ENCODE measurements around the gene RPL6. TPM values are rescaled to one million over a fixed set of nuclear protein-coding genes. Genes with fewer than 3 reads are reported as not detected.
"Not testable (repeated sequence)": the region's sequence is repeated elsewhere in the genome, so short reads cannot be mapped to it uniquely, and the experiment has no call there.

RPL6 gene
- total and polyA plus RNA-seq, 4 experiments from 2014 or later, result 361 to 1,665 (median 1,175) TPM

DNA sequence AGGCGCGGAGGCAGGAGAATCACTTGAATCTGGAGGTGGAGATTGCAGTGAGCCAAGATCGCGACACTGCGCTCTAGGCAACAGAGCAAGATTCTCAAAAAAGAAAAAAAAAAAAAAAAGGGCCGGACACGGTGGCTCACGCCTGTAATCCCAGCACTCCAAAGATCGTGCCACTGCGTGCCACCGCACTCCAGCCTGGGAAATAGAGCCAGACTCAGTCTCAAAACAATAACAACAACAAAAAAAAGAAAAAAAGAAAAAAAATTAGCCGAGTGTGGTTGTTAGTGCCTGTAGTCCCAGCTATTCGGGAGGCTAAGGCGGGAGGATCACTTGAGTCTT lies 470 bp upstream of the RPL6 start:
- Histone ChIP-seq H3K4me3 (ENCODE audit: low read length in 2 of 2) (no peak overlapping the region), H3K27ac (ENCODE audit: low read depth, low read length) (no peak overlapping the region), H3K9me3 (ENCODE audit: control insufficient read depth in 1 of 2, low read length in 2 of 2) (no peaks in the 10 kb centered on the region), H3K27me3 (ENCODE audit: insufficient read depth, low read length) (no peaks in the 10 kb centered on the region), H3K36me3 (ENCODE audit: insufficient read depth, low read length) (peaks cover 34% of the 10 kb centered on the region), H3K4me1 (ENCODE audit: insufficient read depth, low read length) (peaks cover 26% of the 10 kb centered on the region)
- Mint-ChIP-seq H3K4me3 (peak overlapping the region in 5 of 8 donors; percentile 98 to 100 (median 100)), H3K4me1 (peaks cover 19 to 46% (median 28%) of the 10 kb centered on the region in 4 donors), H3K27me3 (no peaks in the 10 kb centered on the region), H3K27ac (peak overlapping the region in 6 of 7 donors; percentile 90 to 100 (median 100)), H3K9me3 (peaks cover 0 to 2% (median 0%) of the 10 kb centered on the region in 8 donors), H3K36me3 (peaks cover 34 to 46% of the 10 kb centered on the region in 2 donors)
- ChIA-PET CTCF (ENCODE audit: partially characterized antibody) (no interaction called here), POLR2A (ENCODE audit: partially characterized antibody) (interaction anchor here (0.7 to 1.3 kb wide), 2 partner anchors 8 to 924 kb away, joined by 3 to 5 read pairs; partner anchors contain the start of gene PTPN11)
- intact Hi-C loops (cut with micrococcal nuclease), result loop anchor here (1.0 to 10.0 kb wide), 3 partner anchors 8 to 285 kb away; partner anchors contain the start of genes HECTD4, PTPN11 and TRAFD1
- DNase-seq, result no peak

DNA sequence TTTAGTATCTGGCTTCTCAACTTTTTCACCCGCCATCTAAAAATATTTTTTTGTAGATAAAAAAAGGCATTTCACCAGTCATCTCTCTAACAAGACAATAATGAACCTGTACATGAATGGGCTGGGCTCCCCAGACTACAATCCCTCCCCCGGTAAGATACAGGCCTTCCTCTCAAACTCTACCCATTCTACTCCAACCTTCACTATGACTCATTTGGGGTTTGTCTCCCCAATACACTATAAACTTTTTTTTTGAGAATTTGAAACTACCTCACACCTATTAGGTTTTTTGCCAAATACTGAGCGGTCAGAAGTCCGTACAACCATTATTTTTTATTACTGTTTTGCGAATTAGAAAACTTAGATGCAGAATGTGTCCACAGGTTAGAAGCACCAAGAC lies 784 bp downstream of the RPL6 start:
- Mint-ChIP-seq H3K36me3 (peaks cover 40 to 51% of the 10 kb centered on the region in 2 donors), H3K27ac (peak overlapping the region; percentile 90 to 100 (median 100)), H3K4me3 (peak overlapping the region; percentile 98 to 100 (median 100)), H3K9me3 (peaks cover 0 to 2% (median 0%) of the 10 kb centered on the region in 8 donors), H3K4me1 (peaks cover 19 to 46% (median 28%) of the 10 kb centered on the region in 4 donors), H3K27me3 (no peaks in the 10 kb centered on the region)
- Histone ChIP-seq H3K4me3 (ENCODE audit: low read length in 2 of 2) (peak overlapping the region; percentile 82 to 89), H3K27ac (ENCODE audit: low read depth, low read length) (peak overlapping the region; percentile 89), H3K4me1 (ENCODE audit: insufficient read depth, low read length) (peaks cover 26% of the 10 kb centered on the region), H3K9me3 (ENCODE audit: control insufficient read depth in 1 of 2, low read length in 2 of 2) (no peaks in the 10 kb centered on the region), H3K36me3 (ENCODE audit: insufficient read depth, low read length) (peaks cover 39% of the 10 kb centered on the region), H3K27me3 (ENCODE audit: insufficient read depth, low read length) (no peaks in the 10 kb centered on the region)
- ChIA-PET POLR2A (ENCODE audit: partially characterized antibody) (interaction anchor here (1.5 kb wide), 1 partner anchor 10 kb away, joined by 5 read pairs; the partner anchor contains the start of gene PTPN11), CTCF (ENCODE audit: partially characterized antibody) (no interaction called here)
- intact Hi-C loops (cut with micrococcal nuclease), result loop anchor here (1.0 to 10.0 kb wide), 3 partner anchors 10 to 284 kb away; partner anchors contain the start of genes HECTD4, PTPN11 and TRAFD1
- peak; percentile 11 to 75 (median 22) for DNase-seq

DNA sequence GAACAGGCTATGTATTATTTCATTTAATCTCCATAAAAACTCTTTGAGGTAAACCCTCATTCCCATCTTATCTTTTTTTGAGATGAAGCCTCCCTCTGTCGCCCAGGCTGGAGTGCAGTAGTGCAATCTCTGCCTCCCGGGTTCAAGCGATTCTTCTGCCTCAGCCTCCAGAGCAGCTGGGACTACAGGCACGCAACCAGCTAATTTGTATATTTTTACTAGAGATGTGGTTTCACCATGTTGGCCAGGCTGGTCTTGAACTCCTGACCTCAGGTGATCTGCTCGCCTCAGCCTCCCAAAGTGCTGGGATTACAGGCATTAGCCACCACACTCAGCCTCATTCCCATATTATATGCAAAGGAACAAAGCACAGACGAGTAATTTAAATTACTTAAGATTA lies 1.7 kb downstream of the RPL6 start:
- H3K9me3 Mint-ChIP-seq; H3K9me3 ChIP-seq (ENCODE audit: control insufficient read depth in 1 of 2, low read length in 2 of 2); CTCF ChIA-PET (ENCODE audit: partially characterized antibody); H3K4me3 ChIP-seq (ENCODE audit: low read length in 2 of 2); H3K27me3 ChIP-seq (ENCODE audit: insufficient read depth, low read length); DNase-seq; H3K27me3 Mint-ChIP-seq: not testable (repeated sequence)
- POLR2A ChIA-PET (ENCODE audit: partially characterized antibody), result interaction anchor here (1.5 kb wide), 1 partner anchor 11 kb away, joined by 5 read pairs; the partner anchor contains the start of gene PTPN11
- intact Hi-C loops (cut with micrococcal nuclease), result loop anchor here (10.0 kb wide), 1 partner anchor 283 kb away; the partner anchor contains the start of gene TRAFD1
- H3K4me3 Mint-ChIP-seq, result peak overlapping the region; percentile 98 to 100 (median 100)
- H3K27ac Mint-ChIP-seq, result peak overlapping the region; percentile 90 to 100 (median 100)
- peaks cover 19 to 46% (median 28%) of the 10 kb centered on the region in 4 donors for H3K4me1 Mint-ChIP-seq
- Histone ChIP-seq H3K4me1 (ENCODE audit: insufficient read depth, low read length) (peaks cover 26% of the 10 kb centered on the region), H3K27ac (ENCODE audit: low read depth, low read length) (peak overlapping the region; percentile 89), H3K36me3 (ENCODE audit: insufficient read depth, low read length) (peaks cover 39% of the 10 kb centered on the region)
- peaks cover 40 to 53% of the 10 kb centered on the region in 2 donors for H3K36me3 Mint-ChIP-seq

DNA sequence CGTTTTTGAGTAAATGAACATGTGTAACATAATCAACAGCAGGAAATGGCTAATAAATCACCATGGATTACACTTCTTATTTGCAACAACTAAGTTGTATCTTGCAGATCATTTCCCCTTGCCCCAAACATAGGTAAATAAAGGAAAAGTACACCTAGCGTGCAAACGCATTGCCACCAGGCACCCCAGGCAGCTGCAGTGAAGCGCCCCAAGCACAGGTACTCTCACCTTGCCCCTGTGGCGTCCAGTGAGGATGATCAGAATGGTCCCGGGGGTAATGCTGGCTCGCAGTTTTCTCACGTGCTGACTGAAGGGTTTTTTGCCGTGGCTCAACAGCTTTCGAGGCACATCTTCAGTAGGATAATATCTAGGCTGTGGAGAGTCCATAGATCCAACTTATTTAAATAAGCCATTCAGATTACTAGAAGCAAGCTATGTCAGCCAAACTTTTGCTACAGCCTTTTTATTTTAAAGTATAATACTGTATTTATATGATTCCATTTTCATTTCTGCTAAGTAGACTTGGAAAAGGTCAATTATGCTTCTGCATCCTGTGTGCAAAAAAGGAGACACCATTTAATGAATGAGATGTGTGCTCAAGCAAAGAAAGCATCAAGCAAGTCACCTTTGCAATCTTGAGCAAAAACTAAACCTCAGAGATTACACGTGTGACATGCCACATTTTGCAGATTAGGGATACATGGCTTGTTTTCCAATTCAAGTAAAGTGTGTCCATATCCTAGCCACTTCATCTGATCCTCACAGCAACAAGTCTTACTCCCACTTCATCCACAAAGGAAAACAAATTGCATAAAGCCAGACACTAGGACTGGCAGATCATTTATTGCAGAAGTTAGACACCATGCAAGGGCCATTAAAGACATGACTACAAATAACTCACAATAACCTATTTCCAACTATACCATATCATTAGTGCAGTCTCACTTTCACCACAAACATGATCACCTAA lies 2.6 kb downstream of the RPL6 start:
- POLR2A ChIA-PET (ENCODE audit: partially characterized antibody), result no interaction called here
- H3K9me3 Mint-ChIP-seq, result peaks cover 0 to 2% (median 0%) of the 10 kb centered on the region in 8 donors
- Histone ChIP-seq H3K9me3 (ENCODE audit: control insufficient read depth in 1 of 2, low read length in 2 of 2) (no peaks in the 10 kb centered on the region), H3K36me3 (ENCODE audit: insufficient read depth, low read length) (peaks cover 39% of the 10 kb centered on the region), H3K27me3 (ENCODE audit: insufficient read depth, low read length) (no peaks in the 10 kb centered on the region), H3K27ac (ENCODE audit: low read depth, low read length) (peak overlapping the region; percentile 89), H3K4me1 (ENCODE audit: insufficient read depth, low read length) (peaks cover 26% of the 10 kb centered on the region), H3K4me3 (ENCODE audit: low read length in 2 of 2) (no peak overlapping the region)
- no peak for DNase-seq
- peak overlapping the region in 5 of 8 donors; percentile 39 to 100 (median 100) for H3K4me3 Mint-ChIP-seq
- peaks cover 19 to 46% (median 28%) of the 10 kb centered on the region in 4 donors for H3K4me1 Mint-ChIP-seq
- CTCF ChIA-PET (ENCODE audit: partially characterized antibody), result no interaction called here
- intact Hi-C loops (cut with micrococcal nuclease), result loop anchor here (10.0 kb wide), 1 partner anchor 282 kb away; the partner anchor contains the start of gene TRAFD1
- no peaks in the 10 kb centered on the region for H3K27me3 Mint-ChIP-seq
- H3K27ac Mint-ChIP-seq, result peak overlapping the region in 6 of 7 donors; percentile 37 to 100 (median 94)
- H3K36me3 Mint-ChIP-seq, result peaks cover 40 to 53% of the 10 kb centered on the region in 2 donors

DNA sequence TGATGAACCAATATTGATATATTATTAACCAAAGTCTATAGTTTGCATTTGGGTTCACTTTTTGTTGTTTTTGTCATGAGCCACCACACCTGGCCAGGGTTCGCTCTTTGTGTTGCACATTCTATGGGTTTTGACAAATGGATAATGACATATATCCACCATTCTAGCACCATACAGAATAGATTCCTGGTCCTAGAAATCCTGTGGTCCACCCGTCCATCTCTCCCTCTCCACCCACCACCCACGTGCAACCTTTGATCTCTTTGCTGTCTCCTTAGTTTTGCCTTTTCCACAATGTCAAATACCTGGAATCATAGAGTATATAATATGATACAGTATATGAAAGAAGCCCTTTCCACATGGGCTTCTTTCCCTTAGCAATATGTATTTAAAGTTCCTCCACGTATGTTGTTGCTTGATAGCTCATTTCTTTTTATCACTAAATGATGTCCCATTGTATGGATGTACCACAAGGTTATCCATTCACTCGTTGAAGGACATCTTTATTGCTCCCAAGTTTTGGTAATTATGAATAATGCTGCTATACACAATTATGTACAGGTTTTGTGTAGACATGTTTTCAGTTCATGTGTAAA lies 7.4 kb downstream of the RPL6 start:
- Mint-ChIP-seq H3K27me3 (no peaks in the 10 kb centered on the region), H3K9me3 (no peaks in the 10 kb centered on the region), H3K4me3 (no peak overlapping the region), H3K4me1 (peaks cover 2 to 14% (median 2%) of the 10 kb centered on the region in 4 donors), H3K27ac (peak overlapping the region in 2 of 7 donors; percentile 32 to 36), H3K36me3 (peaks cover 23 to 27% of the 10 kb centered on the region in 2 donors)
- Histone ChIP-seq H3K4me3 (ENCODE audit: low read length in 2 of 2) (no peak overlapping the region), H3K36me3 (ENCODE audit: insufficient read depth, low read length) (peaks cover 26% of the 10 kb centered on the region), H3K27me3 (ENCODE audit: insufficient read depth, low read length) (no peaks in the 10 kb centered on the region), H3K27ac (ENCODE audit: low read depth, low read length) (no peak overlapping the region), H3K4me1 (ENCODE audit: insufficient read depth, low read length) (peaks cover 8% of the 10 kb centered on the region), H3K9me3 (ENCODE audit: control insufficient read depth in 1 of 2, low read length in 2 of 2) (no peaks in the 10 kb centered on the region)
- intact Hi-C loops (cut with micrococcal nuclease), result loop anchor here (10.0 kb wide), 1 partner anchor 277 kb away; the partner anchor contains the start of gene TRAFD1
- POLR2A ChIA-PET (ENCODE audit: partially characterized antibody), result interaction anchor here (1.2 kb wide), 1 partner anchor 15 kb away, joined by 8 read pairs; no protein-coding TSS in a partner anchor
- DNase-seq, result no peak
- CTCF ChIA-PET (ENCODE audit: partially characterized antibody), result no interaction called here

DNA sequence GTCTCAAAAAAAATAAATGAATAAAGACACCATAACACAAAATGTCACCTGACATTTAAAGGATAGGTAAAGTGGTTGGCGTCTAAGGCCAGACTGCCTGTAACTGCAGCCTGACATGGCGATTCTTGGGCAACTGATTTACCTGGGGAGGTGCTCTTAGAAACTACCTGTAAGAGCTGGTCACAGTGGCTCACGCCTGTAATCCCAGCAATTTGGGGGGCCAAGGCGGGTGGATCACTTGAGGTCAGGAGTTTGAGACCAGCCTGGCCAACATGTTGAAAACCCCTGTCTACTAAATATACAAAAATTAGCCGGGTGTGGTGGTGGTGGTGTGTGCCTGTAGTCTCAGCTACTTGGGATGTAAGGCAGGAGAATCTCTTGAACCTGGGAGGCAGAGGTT lies 8.4 kb downstream of the RPL6 start:
- Mint-ChIP-seq H3K27me3 (no peaks in the 10 kb centered on the region), H3K4me3 (no peak overlapping the region), H3K36me3 (peaks cover 16 to 18% of the 10 kb centered on the region in 2 donors), H3K4me1 (peaks cover 0 to 5% (median 2%) of the 10 kb centered on the region in 4 donors), H3K9me3 (no peaks in the 10 kb centered on the region), H3K27ac (no peak overlapping the region)
- Histone ChIP-seq H3K4me3 (ENCODE audit: low read length in 2 of 2) (no peak overlapping the region), H3K36me3 (ENCODE audit: insufficient read depth, low read length) (peaks cover 17% of the 10 kb centered on the region), H3K9me3 (ENCODE audit: control insufficient read depth in 1 of 2, low read length in 2 of 2) (no peaks in the 10 kb centered on the region), H3K27me3 (ENCODE audit: insufficient read depth, low read length) (no peaks in the 10 kb centered on the region), H3K27ac (ENCODE audit: low read depth, low read length) (no peak overlapping the region), H3K4me1 (ENCODE audit: insufficient read depth, low read length) (no peaks in the 10 kb centered on the region)
- ChIA-PET CTCF (ENCODE audit: partially characterized antibody) (interaction anchor here (1.4 kb wide), 1 partner anchor 10 kb away, joined by 4 read pairs; no protein-coding TSS in a partner anchor), POLR2A (ENCODE audit: partially characterized antibody) (no interaction called here)
- no peak for DNase-seq
- intact Hi-C loops (cut with micrococcal nuclease), result loop anchor here (10.0 kb wide), 1 partner anchor 276 kb away; the partner anchor contains the start of gene TRAFD1
